Ureter (tissue), 1 donor: ENCODE results near the gene PDE10A. TPM values are rescaled to one million over a fixed set of nuclear protein-coding genes. Genes with fewer than 3 reads are reported as not detected.

Source experiments
- DNase-seq: peaks from one replicate; pipeline ENCODE4 v3.0.0-alpha.2; 2020; ENCODE audit warnings: low spot score
- total RNA-seq: library from RNA; stranded (reverse); gene quantifications from one replicate; pipeline ENCODE4 v1.2.4, GENCODE V29; 2023
- donor health status: DM: yes; HTN: yes; CAD: no.

The PDE10A gene
- total RNA-seq, 1 donor from 2014 or later: 47.0 TPM

- DNase-seq: no peak
Measured at GRCh38 chr6:165655191-165655590, 7.8 kb downstream of the PDE10A start.

GRCh38 chr6:165654144-165654543 lies 8.9 kb downstream of the PDE10A start:
- DNase-seq: no peak

GRCh38 chr6:165653607-165654006 lies 9.4 kb downstream of the PDE10A start:
- DNase-seq: no peak

- no peak for DNase-seq
Measured at GRCh38 chr6:165653196-165653595, 9.8 kb downstream of the PDE10A start.

GRCh38 chr6:165652766-165653165 lies 10.3 kb downstream of the PDE10A start:
- DNase-seq: no peak

- no peak for DNase-seq
Measured at GRCh38 chr6:165649166-165650137, 13.6 kb downstream of the PDE10A start.

- DNase-seq: no peak
Measured at GRCh38 chr6:165647041-165647440, 16.0 kb downstream of the PDE10A start.

GRCh38 chr6:165645919-165646318 lies 17.1 kb downstream of the PDE10A start:
- no peak for DNase-seq

GRCh38 chr6:165644586-165645266 lies 18.3 kb downstream of the PDE10A start:
- DNase-seq: no peak

- DNase-seq: no peak
Measured at GRCh38 chr6:165643015-165643414, 20.0 kb downstream of the PDE10A start.

- no peak for DNase-seq
Measured at GRCh38 chr6:165641672-165642156, 21.3 kb downstream of the PDE10A start.

GRCh38 chr6:165640806-165641205 lies 22.2 kb downstream of the PDE10A start:
- no peak for DNase-seq

- DNase-seq: no peak
Measured at GRCh38 chr6:165638530-165638929, 24.5 kb downstream of the PDE10A start.

- no peak for DNase-seq
Measured at GRCh38 chr6:165637586-165637985, 25.5 kb downstream of the PDE10A start.

- DNase-seq: no peak
Measured at GRCh38 chr6:165636402-165637048, 26.5 kb downstream of the PDE10A start.

- no peak for DNase-seq
Measured at GRCh38 chr6:165635965-165636364, 27.1 kb downstream of the PDE10A start.

- DNase-seq: no peak
Measured at GRCh38 chr6:165634101-165634880, 28.8 kb downstream of the PDE10A start.

- no peak for DNase-seq
Measured at GRCh38 chr6:165632194-165632593, 30.8 kb downstream of the PDE10A start.

GRCh38 chr6:165630544-165630953 lies 32.5 kb downstream of the PDE10A start:
- DNase-seq: no peak

GRCh38 chr6:165628955-165629354 lies 34.1 kb downstream of the PDE10A start:
- DNase-seq: no peak

GRCh38 chr6:165627366-165627765 lies 35.7 kb downstream of the PDE10A start:
- no peak for DNase-seq
